Epithelial cell of prostate (primary cell): Measurements from ENCODE around the gene UBXN11.
"Not testable (repeated sequence)": the region's sequence is repeated elsewhere in the genome, so short reads cannot be mapped to it uniquely, and the experiment has no call there.

Experiments
- DNase-seq: peaks from one replicate; pipeline ENCODE4 v3.0.0-alpha.2; 2011; ENCODE audit warnings: low read depth, low spot score
- H3K27ac ChIP-seq: fragments of 450-650 bp; 2 replicates; pipeline ENCODE4 v1.5.1; 2017; ENCODE audit warnings: mild to moderate bottlenecking

Gene UBXN11

GRCh38 chr1:26307966-26308899, 1.8 kb upstream of the UBXN11 start:
- H3K27ac ChIP-seq = not testable (repeated sequence)

DNA sequence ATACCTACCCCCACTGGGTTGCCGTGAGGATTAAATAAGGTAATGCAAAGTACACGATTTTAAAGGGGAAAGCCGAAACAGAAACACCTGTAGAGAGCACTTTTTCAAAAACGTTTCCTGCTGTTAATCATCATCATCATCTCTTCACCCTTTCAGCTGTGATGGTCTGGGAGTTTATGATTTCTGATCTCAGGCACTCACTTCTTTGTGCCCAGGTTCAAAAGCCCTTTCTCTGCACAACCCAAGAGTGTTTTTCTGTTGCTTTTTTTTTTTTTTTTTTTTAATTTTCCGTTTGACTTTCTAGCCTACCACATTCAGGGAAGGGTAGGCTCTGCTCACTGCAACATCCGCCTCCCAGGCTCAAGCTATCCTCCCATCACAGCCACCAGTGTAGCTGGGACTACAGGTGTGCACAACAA, 936 bp upstream of the UBXN11 start:
- no peak overlapping the region for H3K27ac ChIP-seq
- DNase-seq = no peak

More at GRCh38 chr1:26307966-26308899, 1.8 kb upstream of the UBXN11 start:
- DNase-seq = not testable (repeated sequence)

GRCh38 chr1:26305667-26306289, 658 bp downstream of the UBXN11 start:
- no peak for DNase-seq
- no peak overlapping the region for H3K27ac ChIP-seq

DNA sequence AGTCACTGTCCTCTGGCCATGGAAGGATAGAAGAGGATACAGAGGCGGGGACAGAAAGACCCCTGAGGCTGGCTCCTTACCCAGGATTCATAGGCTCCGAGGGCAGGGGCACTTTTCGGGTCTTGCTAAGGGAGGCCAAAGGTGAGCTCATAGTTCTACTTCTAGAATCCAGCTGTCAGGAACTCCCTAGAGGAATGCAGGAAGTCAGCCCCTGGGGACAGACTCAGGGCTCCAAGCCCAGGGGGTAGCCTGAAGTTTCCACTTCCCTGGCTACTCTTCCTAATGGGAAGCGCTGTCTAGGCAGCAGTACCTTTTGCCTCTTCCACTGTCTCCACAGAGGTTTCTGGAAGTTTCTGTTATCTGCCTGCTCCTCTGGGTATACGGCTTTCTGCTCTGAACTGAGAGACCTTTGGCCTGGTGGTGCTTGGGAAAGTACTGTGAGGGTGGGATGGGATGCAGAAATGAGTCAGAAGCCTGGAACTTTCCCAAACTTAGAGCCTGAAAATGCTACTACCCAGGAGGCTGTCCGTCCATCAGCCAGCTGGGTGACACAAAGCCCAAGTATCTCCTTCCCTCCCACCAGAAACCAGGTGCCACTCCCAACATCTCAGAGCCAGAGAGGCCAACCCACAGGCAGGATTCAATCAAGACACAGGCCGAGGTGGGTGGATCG, 3.6 kb downstream of the UBXN11 start:
- no peak for DNase-seq
- no peak overlapping the region for H3K27ac ChIP-seq

- no peak for DNase-seq
- no peak overlapping the region for H3K27ac ChIP-seq
Observed at GRCh38 chr1:26300578-26301275, 5.7 kb downstream of the UBXN11 start.

DNA sequence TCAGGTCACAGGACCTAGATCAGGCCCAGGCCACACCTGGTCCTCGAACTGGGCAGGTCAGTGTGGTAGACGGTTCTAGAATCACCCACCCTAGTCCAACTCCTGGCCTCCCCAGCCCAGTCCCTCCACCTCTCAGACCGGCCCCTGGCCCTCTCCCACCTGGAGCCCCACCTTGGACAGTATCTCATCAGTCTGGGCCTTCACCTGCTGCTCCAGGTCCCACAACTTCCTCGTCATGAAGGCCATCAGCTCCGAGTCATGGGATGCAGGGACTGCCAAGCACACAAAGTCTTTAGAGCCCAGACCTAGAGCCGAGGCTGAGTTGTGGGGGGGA, 8.7 kb downstream of the UBXN11 start:
- peak overlapping the region; percentile 70 for H3K27ac ChIP-seq
- DNase-seq = no peak

GRCh38 chr1:26297057-26297790, 9.2 kb downstream of the UBXN11 start:
- H3K27ac ChIP-seq = peak overlapping the region; percentile 70

GRCh38 chr1:26296340-26297056, 9.9 kb downstream of the UBXN11 start:
- no peak overlapping the region for H3K27ac ChIP-seq
- no peak for DNase-seq

More at GRCh38 chr1:26297057-26297790, 9.2 kb downstream of the UBXN11 start:
- DNase-seq = no peak

GRCh38 chr1:26295194-26296138, 11.0 kb downstream of the UBXN11 start:
- no peak for DNase-seq

DNA sequence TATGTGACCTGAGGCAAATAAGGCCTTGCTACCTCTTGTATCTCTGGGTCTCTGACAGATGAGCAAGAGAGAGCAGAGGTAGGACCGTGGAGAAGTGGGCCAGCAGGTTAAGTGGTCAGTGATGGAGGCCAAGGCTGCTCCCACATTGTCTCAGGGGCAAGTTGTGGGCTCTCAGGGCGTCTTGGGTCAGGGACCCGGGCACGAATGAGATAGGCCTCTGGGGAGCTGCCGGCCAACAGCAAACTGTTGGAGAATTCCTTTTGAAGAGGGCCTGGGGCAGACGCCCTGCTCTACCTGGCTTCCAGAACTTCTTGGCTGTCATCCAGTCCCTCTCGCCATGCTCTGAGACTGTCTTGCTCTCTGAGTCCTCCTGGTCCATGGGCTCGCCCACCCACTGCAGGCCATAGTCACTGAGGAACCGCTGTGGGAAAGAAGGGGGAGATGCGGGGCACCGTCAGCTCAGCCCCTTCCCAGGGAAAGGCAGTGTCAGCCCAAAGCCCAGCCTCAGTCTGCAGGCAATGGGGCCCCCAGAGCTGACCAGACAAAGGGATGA, 12.4 kb downstream of the UBXN11 start:
- H3K27ac ChIP-seq = no peak overlapping the region
- DNase-seq = no peak

More at GRCh38 chr1:26295194-26296138, 11.0 kb downstream of the UBXN11 start:
- no peak overlapping the region for H3K27ac ChIP-seq

- DNase-seq, H3K27ac ChIP-seq: not testable (repeated sequence)
Observed at GRCh38 chr1:26292735-26293134, 13.7 kb downstream of the UBXN11 start.

- DNase-seq = no peak
- no peak overlapping the region for H3K27ac ChIP-seq
Observed at GRCh38 chr1:26291939-26292338, 14.5 kb downstream of the UBXN11 start.

DNA sequence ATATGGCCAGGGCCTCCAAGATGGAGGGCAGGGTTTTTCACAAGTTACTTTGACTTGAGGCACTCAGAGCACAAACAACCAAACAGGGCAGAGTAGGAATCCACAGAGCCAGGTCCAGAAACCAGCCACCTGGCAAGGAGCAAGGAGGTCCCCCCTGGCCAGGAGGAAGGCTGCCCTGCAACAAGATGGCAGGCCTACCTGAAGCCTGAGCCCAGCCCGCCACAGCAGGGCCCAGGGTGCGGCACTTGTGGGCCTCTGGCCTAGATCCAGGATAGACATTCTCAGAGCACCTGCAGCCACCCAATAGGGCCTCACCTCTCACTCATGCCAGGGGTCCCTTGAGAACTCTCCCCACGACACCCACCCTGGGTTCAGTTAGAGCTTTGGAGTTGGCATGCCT, 15.0 kb downstream of the UBXN11 start:
- H3K27ac ChIP-seq = no peak overlapping the region

DNA sequence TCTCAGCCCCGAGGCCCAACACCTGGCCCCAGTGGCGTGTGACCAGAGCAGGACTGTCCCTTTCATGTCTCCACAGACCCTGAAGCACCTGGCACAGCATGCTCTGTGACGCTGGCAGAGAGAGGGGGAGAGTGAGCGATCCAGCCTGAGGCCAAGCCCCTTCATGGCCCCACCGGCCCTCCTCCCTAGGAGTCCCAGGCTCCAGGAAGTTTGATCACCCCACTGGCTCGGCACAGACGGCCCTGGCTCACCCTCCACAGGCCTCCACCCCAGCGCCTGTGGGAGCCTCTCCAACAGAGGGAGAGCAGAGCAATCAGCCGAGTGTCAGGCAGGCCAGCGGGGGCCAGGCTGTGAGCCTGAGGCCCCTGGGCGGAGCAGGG, 15.6 kb downstream of the UBXN11 start:
- no peak for DNase-seq
- no peak overlapping the region for H3K27ac ChIP-seq

More for the DNA sequence above, 15.0 kb downstream of the UBXN11 start:
- no peak for DNase-seq

DNA sequence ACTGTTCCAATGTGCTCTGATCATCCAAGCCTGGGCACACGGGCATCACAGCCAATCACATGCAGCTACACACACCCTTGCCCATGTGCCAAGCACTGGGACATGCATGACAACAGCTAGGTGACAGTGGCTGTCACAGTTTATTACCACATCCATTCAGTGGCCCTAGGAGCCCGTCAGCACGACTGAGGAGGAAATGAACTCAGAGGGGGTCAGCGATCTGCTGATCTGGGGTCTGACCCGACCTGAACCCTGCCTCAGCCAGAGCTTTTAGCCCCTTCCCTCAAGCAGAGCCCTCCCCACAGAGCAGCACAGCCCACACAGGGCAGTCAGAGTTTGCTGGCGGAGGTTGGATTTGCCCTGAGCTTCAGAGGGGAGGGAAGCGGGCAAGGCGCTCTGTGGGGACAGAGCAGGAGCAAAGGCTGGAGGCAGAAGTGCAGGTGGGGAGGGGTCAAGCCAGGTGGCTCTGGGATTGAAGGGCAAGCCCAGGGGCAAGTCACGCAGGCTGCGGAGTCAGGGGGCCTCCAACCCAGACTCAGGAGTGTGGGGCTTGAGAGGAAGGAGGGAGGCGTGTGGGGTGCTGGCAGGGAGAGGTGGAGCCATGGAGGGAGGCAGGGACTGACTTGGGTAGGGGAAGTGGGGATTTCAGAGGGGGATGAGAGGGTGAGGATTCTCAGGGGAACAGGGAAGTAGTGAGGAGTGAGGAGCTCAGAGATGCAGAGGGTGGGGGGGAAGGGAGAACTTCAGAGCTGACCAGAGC, 16.1 kb downstream of the UBXN11 start:
- no peak for DNase-seq
- H3K27ac ChIP-seq = no peak overlapping the region

DNA sequence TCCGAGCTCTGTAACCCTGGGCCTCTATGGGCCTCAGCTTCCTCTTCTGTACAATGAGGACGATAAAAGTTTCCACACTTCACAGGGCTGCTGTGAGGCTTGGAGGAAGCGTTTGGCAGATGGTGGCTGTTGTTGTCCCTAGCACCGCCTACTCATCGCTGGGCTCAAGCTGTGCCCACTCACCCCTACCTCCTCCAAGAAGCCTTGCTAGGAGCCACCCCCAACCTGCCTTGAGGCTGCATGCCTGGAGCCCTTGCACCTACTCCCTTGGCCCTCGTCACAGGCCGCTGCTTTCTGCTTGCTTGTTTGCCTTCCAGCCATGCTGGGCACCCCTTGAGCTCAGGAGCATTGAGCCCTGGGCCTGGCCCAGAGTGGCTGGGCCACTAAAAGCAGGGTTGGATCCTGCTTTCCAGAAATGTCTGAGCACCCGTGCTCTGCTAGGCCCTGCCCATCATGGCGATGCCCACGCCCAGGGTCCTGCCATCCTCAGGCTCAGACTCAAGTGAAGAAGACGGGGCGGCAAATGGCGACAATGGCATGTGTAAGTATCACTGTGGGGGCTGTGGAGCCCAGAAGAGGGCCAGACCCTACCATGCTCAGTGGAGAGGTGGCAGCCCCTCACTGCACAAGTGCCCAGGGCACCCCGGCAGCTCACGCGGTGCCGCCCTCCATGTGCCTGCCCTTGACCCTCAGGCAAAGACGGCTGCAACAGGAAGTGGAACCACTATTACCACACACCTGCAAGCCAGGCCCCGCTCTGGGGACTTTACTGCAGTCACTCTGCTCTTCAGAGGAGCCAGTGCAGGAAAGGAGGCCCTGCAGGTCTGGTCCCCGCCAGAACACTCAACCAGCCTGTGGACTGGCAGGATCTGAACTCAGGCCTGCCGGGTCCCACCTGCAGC, 17.0 kb downstream of the UBXN11 start:
- H3K27ac ChIP-seq = no peak overlapping the region
- DNase-seq = no peak
